ENCODE data around the gene ATAD3C.

DNA sequence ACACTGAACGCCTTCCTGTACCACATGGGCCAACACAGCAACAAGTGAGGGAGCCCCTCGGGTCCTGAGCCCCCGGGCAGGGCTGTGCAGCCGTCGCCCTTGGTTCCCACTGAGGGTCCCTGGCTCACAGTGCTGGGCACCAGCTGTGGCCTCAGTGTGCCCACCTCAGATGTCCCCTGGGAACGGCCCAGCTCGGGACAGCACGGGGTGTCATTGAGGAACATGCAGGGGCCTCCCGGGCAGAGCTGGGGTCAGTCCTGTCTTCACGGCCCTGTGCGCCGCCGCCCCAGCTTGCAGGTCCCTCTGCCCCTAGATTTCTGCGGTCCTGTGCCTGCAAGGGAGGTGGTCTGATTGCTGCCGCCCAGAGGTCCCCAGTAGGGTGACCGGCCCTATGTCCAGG is 39.7 kb downstream of the ATAD3C start:
- TF ChIP-seq, protein P1, sequence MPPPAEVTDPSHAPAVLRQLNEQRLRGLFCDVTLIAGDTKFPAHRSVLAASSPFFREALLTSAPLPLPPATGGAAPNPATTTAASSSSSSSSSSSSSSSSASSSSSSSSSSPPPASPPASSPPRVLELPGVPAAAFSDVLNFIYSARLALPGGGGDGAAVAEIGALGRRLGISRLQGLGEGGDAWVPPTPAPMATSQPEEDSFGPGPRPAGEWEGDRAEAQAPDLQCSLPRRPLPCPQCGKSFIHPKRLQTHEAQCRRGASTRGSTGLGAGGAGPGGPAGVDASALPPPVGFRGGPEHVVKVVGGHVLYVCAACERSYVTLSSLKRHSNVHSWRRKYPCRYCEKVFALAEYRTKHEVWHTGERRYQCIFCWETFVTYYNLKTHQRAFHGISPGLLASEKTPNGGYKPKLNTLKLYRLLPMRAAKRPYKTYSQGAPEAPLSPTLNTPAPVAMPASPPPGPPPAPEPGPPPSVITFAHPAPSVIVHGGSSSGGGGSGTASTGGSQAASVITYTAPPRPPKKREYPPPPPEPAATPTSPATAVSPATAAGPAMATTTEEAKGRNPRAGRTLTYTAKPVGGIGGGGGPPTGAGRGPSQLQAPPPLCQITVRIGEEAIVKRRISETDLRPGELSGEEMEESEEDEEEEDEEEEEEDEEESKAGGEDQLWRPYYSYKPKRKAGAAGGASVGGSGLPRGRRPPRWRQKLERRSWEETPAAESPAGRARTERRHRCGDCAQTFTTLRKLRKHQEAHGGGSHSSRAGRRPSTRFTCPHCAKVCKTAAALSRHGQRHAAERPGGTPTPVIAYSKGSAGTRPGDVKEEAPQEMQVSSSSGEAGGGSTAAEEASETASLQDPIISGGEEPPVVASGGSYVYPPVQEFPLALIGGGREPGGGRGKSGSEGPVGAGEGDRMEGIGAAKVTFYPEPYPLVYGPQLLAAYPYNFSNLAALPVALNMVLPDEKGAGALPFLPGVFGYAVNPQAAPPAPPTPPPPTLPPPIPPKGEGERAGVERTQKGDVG (CRISPR knock-in tag; IDR thresholded peaks at IDR 0.05) = no peak
- TF ChIP-seq, protein P2, sequence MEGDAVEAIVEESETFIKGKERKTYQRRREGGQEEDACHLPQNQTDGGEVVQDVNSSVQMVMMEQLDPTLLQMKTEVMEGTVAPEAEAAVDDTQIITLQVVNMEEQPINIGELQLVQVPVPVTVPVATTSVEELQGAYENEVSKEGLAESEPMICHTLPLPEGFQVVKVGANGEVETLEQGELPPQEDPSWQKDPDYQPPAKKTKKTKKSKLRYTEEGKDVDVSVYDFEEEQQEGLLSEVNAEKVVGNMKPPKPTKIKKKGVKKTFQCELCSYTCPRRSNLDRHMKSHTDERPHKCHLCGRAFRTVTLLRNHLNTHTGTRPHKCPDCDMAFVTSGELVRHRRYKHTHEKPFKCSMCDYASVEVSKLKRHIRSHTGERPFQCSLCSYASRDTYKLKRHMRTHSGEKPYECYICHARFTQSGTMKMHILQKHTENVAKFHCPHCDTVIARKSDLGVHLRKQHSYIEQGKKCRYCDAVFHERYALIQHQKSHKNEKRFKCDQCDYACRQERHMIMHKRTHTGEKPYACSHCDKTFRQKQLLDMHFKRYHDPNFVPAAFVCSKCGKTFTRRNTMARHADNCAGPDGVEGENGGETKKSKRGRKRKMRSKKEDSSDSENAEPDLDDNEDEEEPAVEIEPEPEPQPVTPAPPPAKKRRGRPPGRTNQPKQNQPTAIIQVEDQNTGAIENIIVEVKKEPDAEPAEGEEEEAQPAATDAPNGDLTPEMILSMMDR (IDR thresholded peaks at IDR 0.05 in 2 of 3, conservative IDR thresholded peaks at IDR 0.05 in 1 of 3; ENCODE audit: control insufficient read depth in 2 of 3, extremely low read depth in 1 of 3, insufficient read depth in 1 of 3, low read depth in 3 of 3, low read length in 3 of 3) = no peak
- no peak for TF ChIP-seq SMAD5 (IDR thresholded peaks at IDR 0.05; ENCODE audit: low read depth)
- no peak for TF ChIP-seq SUPT20H (IDR thresholded peaks at IDR 0.05; ENCODE audit: borderline replicate concordance, control insufficient read depth, low read depth, low read length)
- no peak for TF ChIP-seq PBX3 (IDR thresholded peaks at IDR 0.05; ENCODE audit: insufficient replicate concordance, low read depth, low read length)
- no peak for TF ChIP-seq EP300 (IDR thresholded peaks at IDR 0.05; ENCODE audit: borderline replicate concordance in 1 of 2, control insufficient read depth in 1 of 2, low read depth in 2 of 2, low read length in 2 of 2)
- no peak for TF ChIP-seq NFXL1 (IDR thresholded peaks at IDR 0.05; ENCODE audit: borderline replicate concordance)
- no peak for TF ChIP-seq ASH2L (IDR thresholded peaks at IDR 0.05; ENCODE audit: borderline replicate concordance, low read depth)
- no peak for TF ChIP-seq NRF1 (conservative IDR thresholded peaks at IDR 0.05; ENCODE audit: low read depth, low read length)
- no peak for TF ChIP-seq CREB1 (IDR thresholded peaks at IDR 0.05; ENCODE audit: low read depth)
- TF ChIP-seq, protein P3, sequence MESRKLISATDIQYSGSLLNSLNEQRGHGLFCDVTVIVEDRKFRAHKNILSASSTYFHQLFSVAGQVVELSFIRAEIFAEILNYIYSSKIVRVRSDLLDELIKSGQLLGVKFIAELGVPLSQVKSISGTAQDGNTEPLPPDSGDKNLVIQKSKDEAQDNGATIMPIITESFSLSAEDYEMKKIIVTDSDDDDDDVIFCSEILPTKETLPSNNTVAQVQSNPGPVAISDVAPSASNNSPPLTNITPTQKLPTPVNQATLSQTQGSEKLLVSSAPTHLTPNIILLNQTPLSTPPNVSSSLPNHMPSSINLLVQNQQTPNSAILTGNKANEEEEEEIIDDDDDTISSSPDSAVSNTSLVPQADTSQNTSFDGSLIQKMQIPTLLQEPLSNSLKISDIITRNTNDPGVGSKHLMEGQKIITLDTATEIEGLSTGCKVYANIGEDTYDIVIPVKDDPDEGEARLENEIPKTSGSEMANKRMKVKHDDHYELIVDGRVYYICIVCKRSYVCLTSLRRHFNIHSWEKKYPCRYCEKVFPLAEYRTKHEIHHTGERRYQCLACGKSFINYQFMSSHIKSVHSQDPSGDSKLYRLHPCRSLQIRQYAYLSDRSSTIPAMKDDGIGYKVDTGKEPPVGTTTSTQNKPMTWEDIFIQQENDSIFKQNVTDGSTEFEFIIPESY (IDR thresholded peaks at IDR 0.05) = no peak

Data from GM12878 (cell line).